IMR-90 (cell line): ENCODE results near the gene DUSP2.

Source experiments
- BHLHE40 ChIP-seq: fragments of 150-350 bp; IDR thresholded peaks from 2 replicates; pipeline ENCODE4 v1.6.1; 2016; ENCODE audit warnings: mild to moderate bottlenecking, low read depth, low read length
- CEBPB ChIP-seq: IDR thresholded peaks from 2 replicates; pipeline ENCODE4 v1.6.1; 2012; ENCODE audit warnings: low read depth, low read length, improper control_type of control experiment
- CTCF ChIP-seq: conservative IDR thresholded peaks from 2 replicates; pipeline ENCODE4 v1.5.1; 2012; ENCODE audit warnings: mild to moderate bottlenecking, low read depth, low read length, improper control_type of control experiment
- MAFK ChIP-seq: IDR thresholded peaks from 2 replicates; pipeline ENCODE4 v1.6.1; 2012; ENCODE audit warnings: low read depth, low read length, improper control_type of control experiment
- MAZ ChIP-seq: IDR thresholded peaks from 2 replicates; pipeline ENCODE4 v1.6.1; 2012; ENCODE audit warnings: low read depth, mild to moderate bottlenecking, low read length, improper control_type of control experiment, moderate library complexity, borderline replicate concordance
- MXI1 ChIP-seq: IDR thresholded peaks from 2 replicates; pipeline ENCODE4 v1.6.1; 2012; ENCODE audit warnings: low read depth, mild to moderate bottlenecking, low read length, moderate library complexity, borderline replicate concordance
- POLR2A ChIP-seq: IDR thresholded peaks from 2 replicates; pipeline ENCODE4 v1.6.1; 2012; ENCODE audit warnings: mild to moderate bottlenecking, low read depth, low read length
- RAD21 ChIP-seq: IDR thresholded peaks from 2 replicates; pipeline ENCODE4 v1.6.1; 2012; ENCODE audit warnings: low read length, improper control_type of control experiment
- RFX5 ChIP-seq: IDR thresholded peaks from 2 replicates; pipeline ENCODE4 v1.8.0; 2012; ENCODE audit warnings: low read depth, mild to moderate bottlenecking, low read length, moderate library complexity
- SMC3 ChIP-seq: fragments of 150-350 bp; IDR thresholded peaks from 2 replicates; pipeline ENCODE4 v1.6.1; 2016; ENCODE audit warnings: low read depth, mild to moderate bottlenecking, antibody characterized with exemption, low read length, moderate library complexity
- USF2 ChIP-seq: fragments of 150-350 bp; IDR thresholded peaks from 2 replicates; pipeline ENCODE4 v1.6.1; 2017; ENCODE audit warnings: mild to moderate bottlenecking, antibody characterized with exemption, low read length, low read depth

- TF ChIP-seq SMC3 (no peak), CTCF (no peak), POLR2A (no peak), MXI1 (no peak), RFX5 (no peak), USF2 (no peak), BHLHE40 (no peak), MAZ (no peak), MAFK (no peak), CEBPB (no peak), RAD21 (no peak)
These were observed 41.3 kb downstream of the DUSP2 start for GRCh38 chr2:96103761-96104486.
